HUDEP-2 (cell line): ENCODE data around the gene KIAA2012.

Source experiments
- DNase-seq, 76 experiments: peaks; one replicate each; lab custom pipeline; 2025; ENCODE audit not compliant: unreplicated experiment in 76 of 76; lab: John Stamatoyannopoulos, UW

The KIAA2012 gene

DNA sequence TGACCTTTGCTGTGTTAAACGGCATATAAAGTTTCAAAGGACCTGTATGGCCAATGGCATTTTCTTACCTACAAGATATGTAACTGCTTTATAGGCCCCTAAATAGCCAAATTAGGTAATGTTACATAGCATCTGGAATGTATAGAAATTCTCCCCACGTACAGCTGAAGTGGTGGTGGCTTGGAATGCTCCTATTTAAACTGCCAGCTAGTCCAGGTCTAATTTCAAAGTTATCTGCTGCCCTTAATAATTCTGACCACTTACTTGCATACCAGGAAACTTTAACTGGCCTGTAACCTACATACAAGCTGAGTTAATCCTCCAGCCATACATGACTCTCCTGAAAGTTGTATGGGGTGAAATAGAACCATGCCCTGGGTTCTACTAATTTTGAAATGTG, 1.3 kb downstream of the KIAA2012 start:
- DNase-seq, result no peak

DNA sequence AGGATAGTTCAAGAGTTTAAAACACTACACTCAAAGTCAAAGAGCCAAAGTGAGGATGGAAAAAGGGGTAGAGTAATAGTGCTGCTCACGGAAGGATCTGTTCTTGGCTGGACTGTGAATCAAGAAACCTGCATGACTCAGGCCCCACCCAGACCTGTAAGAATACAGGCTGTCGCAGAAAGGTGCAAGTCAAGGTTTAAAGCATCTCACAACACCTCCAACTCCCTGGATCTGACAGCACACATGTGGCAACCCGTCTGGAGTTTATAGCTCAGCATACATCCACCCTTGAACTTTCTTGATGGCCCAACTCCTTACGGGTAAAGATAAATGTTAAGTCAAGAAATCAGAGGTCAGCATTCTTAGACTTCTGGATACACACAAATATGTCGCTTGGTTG, 6.3 kb downstream of the KIAA2012 start:
- DNase-seq, result no peak

DNA sequence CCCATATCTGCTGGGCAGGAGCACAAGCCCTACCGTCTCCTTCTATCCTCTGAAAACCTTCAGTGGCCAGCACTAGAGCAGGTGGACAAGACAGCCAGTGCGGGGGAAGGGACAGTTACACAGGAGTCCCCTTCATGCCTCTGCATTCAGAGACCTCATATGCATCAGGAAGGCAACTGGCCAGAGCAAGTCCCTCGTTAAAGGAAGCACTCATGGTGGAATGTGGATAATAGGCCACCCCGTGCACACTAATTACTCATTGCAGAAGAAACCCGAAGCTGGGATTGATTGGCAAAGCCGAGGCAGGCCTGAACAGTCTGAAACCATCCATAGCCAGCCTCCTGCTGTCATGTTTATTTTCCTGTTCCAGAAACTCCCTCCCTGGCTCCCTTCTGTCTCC, 11.2 kb downstream of the KIAA2012 start:
- no peak for DNase-seq

DNA sequence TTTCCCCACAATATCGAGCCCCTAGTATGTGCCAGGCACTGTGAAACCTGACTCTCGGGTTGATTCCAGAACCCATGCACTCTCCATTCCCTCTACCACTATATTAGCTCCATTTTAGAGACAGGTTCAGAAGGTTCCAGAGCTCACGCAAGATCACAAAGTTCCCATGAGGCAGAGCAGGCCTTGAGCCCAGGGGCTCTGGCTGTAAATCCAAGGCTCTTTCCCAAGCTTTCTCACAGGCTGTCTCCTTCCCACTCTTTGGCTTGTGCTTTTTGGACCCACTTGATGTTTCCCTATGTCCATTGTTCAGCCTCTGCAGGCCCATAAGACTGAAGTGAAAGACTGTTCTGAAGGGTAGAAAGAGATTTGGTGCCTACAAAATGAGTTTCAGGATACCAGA, 15.7 kb downstream of the KIAA2012 start:
- no peak for DNase-seq

DNA sequence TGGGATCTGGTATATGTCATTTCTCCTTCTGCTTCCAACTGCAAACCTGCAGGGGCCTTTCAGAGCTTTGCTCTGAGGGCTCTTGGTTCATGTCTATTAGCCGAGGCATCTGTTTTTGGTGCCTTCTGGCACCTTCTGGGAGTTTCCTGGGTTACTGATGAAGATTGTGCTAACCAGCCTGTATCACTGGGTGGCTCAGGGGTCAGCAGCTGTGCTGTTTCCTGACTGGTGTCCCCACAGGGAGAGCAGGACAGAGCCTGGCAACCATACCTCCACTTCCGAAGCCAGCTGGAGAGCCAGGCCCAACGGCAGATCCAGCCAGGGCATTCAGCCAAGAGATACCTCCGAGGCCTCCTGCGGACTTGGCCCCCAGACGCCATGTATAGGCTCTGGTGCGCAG, 17.5 kb downstream of the KIAA2012 start:
- DNase-seq, result no peak

GRCh38 chr2:202091476-202091875, 18.4 kb downstream of the KIAA2012 start:
- no peak for DNase-seq

DNA sequence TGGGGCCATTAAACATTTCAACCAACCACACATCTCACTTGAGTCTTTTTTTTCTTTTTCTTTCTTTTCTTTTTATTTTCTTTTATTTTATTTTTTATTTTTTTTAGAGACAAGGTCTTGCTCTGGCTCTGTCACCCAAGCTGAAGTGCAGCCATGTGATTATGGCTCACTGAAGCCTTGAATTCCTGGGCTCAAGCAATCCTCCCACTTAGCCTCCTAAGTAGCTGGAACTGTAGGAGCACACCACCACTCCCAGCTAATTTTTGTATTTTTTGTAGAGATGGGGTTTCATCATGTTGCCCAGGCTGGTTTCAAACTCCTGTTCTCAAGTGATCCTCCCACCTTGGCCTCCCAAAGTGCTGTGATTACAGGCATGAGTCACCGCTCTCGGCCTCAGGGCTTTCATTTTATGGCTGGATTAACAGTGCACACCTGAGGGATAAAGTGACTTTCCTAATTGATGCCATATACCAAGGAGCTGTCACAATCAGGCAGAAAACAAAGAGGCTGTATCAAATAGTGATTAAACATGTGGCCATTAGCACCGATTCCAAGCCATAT, 21.5 kb downstream of the KIAA2012 start:
- DNase-seq, result no peak

GRCh38 chr2:202095235-202095634, 22.2 kb downstream of the KIAA2012 start:
- DNase-seq, result no peak

DNA sequence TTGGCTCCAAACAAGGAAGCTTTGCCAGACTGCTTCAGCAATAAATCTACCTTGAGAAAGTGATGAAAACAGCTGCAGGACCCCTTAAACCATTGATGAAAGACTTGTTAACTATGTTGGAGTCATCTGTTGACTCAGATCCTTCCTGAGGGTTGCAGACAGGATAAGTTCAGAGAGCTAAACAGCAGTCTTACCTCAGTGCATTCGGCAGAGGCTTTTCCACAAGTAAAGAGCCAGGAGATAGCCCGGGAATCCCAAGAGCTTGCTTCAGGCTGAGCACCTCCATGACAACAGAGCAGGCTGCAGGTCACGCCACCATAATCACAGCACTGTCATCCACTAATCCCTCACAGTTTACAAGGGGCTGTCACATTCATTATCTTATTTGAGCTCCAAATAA, 23.7 kb downstream of the KIAA2012 start:
- no peak for DNase-seq

GRCh38 chr2:202098291-202098690, 25.2 kb downstream of the KIAA2012 start:
- no peak for DNase-seq

DNA sequence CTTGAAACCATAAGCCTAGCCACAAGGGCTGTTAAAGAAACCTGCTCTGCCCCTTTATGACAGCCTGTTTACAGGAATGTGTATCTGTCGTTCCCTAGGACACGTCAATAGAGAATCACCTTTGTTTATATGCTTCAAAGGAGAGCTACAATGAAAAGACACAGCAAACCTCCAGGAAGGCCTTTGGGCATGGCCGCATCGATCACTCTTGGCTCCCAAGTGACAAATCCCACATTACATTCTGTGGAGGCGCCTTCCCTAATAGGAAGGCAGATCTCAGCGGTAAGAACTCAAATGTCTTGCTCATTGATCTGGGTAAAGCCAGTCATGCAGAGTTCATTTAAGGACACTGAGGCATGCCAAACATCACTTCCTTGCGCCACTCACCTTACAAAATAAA, 26.5 kb downstream of the KIAA2012 start:
- no peak for DNase-seq

- DNase-seq, result no peak
Measured at GRCh38 chr2:202100176-202100575, 27.1 kb downstream of the KIAA2012 start.

DNA sequence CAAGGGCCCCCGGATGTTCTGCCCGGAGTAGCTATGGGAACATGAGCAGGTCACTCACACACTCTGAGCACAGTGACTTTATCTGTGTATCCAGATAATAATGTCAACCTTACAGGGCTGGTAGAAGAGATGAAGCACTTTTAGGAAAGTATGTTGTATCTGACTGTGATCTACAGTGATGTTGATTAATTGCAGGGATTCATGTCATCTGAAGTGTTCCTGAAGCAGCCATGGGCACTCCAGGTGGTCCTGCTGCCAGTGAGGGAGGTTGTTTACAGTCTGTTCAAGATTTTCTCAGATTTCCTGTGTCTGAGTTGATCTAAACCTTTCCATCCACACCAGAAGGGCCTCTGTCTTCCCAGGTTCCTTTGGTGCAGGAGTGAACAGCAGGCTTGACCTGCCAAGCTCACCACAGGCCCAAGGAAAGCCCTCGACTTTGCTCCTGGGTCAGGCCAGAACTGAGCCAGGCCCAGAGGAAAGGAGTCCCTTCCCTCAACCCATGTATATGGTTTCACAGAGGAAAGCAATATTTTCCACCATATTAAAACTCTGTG, 28.0 kb downstream of the KIAA2012 start:
- DNase-seq, result no peak

- DNase-seq, result no peak
Measured at GRCh38 chr2:202102425-202103000, 29.5 kb downstream of the KIAA2012 start.

DNA sequence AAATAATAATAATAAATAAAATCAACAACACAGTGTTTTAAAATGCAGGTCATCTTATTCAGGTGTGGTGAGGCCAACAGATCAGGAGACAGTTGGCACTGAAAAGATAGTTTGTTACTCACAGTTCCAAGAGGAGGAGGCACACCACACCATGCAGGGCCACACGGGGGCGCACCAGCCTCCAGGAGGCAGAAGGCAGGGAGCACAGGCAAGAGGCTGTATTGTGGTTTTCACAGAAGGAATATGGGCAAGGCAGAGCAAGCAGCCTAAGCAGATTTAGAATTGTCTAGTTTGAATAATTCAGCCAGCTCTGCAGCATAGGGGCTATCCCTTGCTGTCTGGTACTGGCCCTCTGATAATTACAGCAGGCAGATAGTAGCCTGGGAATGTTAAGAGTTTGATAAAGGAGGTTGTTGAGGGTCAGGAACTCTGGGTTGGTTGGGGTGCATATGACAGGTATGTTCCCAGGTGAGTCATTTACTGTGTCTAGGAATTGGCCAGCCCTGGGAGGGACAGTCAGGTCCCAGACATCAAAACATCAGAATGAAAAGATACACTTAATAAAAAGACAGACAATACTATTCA, 31.3 kb downstream of the KIAA2012 start:
- peak in 50 of 76 experiments; percentile 1 to 66 (median 26) for DNase-seq

GRCh38 chr2:202105025-202105424, 32.0 kb downstream of the KIAA2012 start:
- DNase-seq, result no peak

- no peak for DNase-seq
Measured at GRCh38 chr2:202108345-202108744, 35.3 kb downstream of the KIAA2012 start.

GRCh38 chr2:202109139-202109736, 36.2 kb downstream of the KIAA2012 start:
- DNase-seq, result no peak

- DNase-seq, result no peak
Measured at GRCh38 chr2:202109737-202110184, 36.7 kb downstream of the KIAA2012 start.

GRCh38 chr2:202110491-202110890, 37.4 kb downstream of the KIAA2012 start:
- DNase-seq, result no peak

GRCh38 chr2:202112041-202112440, 39.0 kb downstream of the KIAA2012 start:
- DNase-seq, result no peak
